ENCODE data around the gene SLC38A8.

DNA sequence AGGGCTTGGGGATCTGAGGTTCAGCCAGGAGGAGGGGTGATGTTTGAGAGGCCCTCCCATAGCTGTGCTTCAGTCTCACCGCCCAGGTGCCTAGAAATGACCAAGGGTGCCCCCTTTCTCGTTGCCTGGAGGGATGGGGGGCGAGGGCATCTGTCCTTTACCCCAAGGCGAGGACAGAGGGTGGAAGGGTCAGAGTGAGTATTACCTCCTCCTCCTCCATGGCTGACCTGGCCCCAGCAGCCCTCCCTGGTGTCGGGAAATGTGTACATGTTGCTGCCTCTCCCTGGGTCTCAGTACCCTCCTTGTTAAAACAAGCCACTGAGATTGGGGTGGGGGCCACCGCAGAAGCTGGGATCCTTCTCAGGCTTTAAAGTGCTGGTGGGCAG is 72.2 kb downstream of the SLC38A8 start:
- TF ChIP-seq, protein P1, sequence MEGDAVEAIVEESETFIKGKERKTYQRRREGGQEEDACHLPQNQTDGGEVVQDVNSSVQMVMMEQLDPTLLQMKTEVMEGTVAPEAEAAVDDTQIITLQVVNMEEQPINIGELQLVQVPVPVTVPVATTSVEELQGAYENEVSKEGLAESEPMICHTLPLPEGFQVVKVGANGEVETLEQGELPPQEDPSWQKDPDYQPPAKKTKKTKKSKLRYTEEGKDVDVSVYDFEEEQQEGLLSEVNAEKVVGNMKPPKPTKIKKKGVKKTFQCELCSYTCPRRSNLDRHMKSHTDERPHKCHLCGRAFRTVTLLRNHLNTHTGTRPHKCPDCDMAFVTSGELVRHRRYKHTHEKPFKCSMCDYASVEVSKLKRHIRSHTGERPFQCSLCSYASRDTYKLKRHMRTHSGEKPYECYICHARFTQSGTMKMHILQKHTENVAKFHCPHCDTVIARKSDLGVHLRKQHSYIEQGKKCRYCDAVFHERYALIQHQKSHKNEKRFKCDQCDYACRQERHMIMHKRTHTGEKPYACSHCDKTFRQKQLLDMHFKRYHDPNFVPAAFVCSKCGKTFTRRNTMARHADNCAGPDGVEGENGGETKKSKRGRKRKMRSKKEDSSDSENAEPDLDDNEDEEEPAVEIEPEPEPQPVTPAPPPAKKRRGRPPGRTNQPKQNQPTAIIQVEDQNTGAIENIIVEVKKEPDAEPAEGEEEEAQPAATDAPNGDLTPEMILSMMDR (IDR thresholded peaks at IDR 0.05; ENCODE audit: low read depth, low read length, poor library complexity, severe bottlenecking): no peak
- TF ChIP-seq EZH2phosphoT487 (IDR thresholded peaks at IDR 0.05; ENCODE audit: borderline replicate concordance, low read length): no peak

Data from DOHH2 (cell line).